DOHH2 (cell line): ENCODE results near the gene MAP2K5.

ENCODE experiments used
- H3F3A ChIP-seq: fragments of 200-600 bp; sonication (generic), shearing (Covaris generic); 2 replicates; pipeline ENCODE4 v1.6.0; 2016; ENCODE audit warnings: antibody characterized with exemption, mild to moderate bottlenecking; ENCODE audit not compliant: control insufficient read depth, insufficient read depth
- H3K27ac ChIP-seq: fragments of 200-600 bp; sonication (generic); 2 replicates; pipeline ENCODE4 v1.5.1; 2014; ENCODE audit warnings: low read depth, mild to moderate bottlenecking, low read length, moderate library complexity
- H3K27me3 ChIP-seq: fragments of 200-600 bp; sonication (generic); 2 replicates; pipeline ENCODE4 v1.6.1; 2014; ENCODE audit warnings: mild to moderate bottlenecking, low read length, mixed read lengths; ENCODE audit not compliant: control insufficient read depth
- H3K36me3 ChIP-seq: fragments of 200-600 bp; sonication (generic); 2 replicates; pipeline ENCODE4 v1.6.1; 2014; ENCODE audit warnings: mild to moderate bottlenecking, low read length, moderate library complexity, mixed read lengths; ENCODE audit not compliant: control insufficient read depth
- H3K4me1 ChIP-seq: fragments of 200-600 bp; sonication (generic); 2 replicates; pipeline ENCODE4 v1.6.1; 2014; ENCODE audit warnings: mild to moderate bottlenecking, low read length, mixed read lengths; ENCODE audit not compliant: control insufficient read depth
- H3K4me2 ChIP-seq: fragments of 200-600 bp; sonication (generic); 2 replicates; pipeline ENCODE4 v1.6.0; 2014; ENCODE audit warnings: mild to moderate bottlenecking, low read length, moderate library complexity
- H3K4me3 ChIP-seq: fragments of 200-600 bp; sonication (generic); 2 replicates; pipeline ENCODE4 v1.5.1; 2014; ENCODE audit warnings: mild to moderate bottlenecking, low read length, mixed read lengths
- H3K79me2 ChIP-seq: fragments of 200-600 bp; sonication (generic); 2 replicates; pipeline ENCODE4 v1.6.1; 2014; ENCODE audit warnings: mild to moderate bottlenecking, low read length, mixed read lengths; ENCODE audit not compliant: control insufficient read depth
- H3K9me2 ChIP-seq: fragments of 200-600 bp; sonication (generic); replicated peaks from 2 replicates; pipeline ENCODE4 v1.6.1; 2014; ENCODE audit warnings: mild to moderate bottlenecking, low read length, mixed read lengths; ENCODE audit not compliant: control insufficient read depth
- H3K9me3 ChIP-seq: fragments of 200-600 bp; sonication (generic); 2 replicates; pipeline ENCODE4 v1.6.1; 2014; ENCODE audit warnings: antibody characterized with exemption, low read length, mixed read lengths; ENCODE audit not compliant: control insufficient read depth, insufficient read depth
- H4K20me1 ChIP-seq: fragments of 200-600 bp; sonication (generic); 2 replicates; pipeline ENCODE4 v1.6.0; 2014; ENCODE audit warnings: low read depth, mild to moderate bottlenecking, antibody characterized with exemption, low read length, moderate library complexity; ENCODE audit not compliant: control insufficient read depth, insufficient read depth
- EZH2phosphoT487 ChIP-seq: fragments of 200-600 bp; sonication (generic); IDR thresholded peaks from 2 replicates; pipeline ENCODE4 v1.6.1; 2017; ENCODE audit warnings: borderline replicate concordance, mild to moderate bottlenecking, antibody characterized with exemption, low read length, moderate library complexity, mixed read lengths
- TF ChIP-seq, protein P1 (sequence below): fragments of 200-600 bp; sonication (generic); IDR thresholded peaks from one replicate; pipeline ENCODE4 v1.5.1; 2014; ENCODE audit warnings: antibody characterized with exemption, mild to moderate bottlenecking, low read depth, low read length; ENCODE audit not compliant: poor library complexity, severe bottlenecking

Gene MAP2K5

DNA sequence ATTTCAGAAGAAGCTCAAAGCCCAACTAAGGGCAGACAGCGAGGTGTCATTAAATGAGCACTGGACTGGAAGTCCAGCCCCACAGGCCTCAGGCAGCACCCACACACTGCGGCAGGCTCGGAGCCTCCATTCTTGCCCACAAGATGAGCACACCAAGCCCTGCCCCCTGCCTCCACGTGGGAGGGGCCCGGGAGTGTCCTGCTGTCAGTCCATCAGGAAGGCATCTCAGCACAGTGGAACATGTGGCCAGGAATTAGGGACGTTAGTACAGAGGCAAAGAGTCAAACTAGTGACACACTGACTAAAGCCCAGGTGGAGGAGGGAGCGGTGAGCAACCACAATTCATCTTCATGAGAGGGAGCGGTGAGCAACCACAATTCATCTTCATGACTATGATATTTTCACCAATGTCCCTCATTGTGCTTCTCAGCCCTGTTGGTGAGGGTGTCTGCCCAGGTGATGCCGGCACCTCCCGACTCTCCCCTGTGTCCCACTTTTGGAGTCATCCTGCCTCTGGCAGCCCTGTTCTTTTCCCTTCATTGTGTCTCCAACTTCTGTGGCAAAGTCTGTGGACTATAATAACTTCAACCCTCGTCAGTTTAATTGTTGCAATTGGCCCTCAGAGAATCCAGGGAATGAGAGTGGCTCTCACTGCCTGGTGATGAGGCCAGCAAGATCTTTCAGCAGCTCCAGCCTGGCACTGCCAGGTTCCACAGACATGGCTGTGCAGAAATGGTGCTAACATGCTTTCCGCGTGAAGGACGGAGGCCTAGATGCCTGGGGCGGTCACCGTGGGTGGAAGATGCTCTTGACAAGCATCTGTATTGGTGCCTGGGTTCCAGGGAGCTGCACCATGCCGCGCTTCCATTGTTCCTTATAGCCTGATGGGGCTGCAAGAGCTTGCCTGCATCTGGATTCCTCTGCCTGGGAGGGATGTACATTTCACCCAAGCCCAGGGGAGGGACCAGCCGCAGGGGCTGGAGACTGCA is 259.7 kb downstream of the MAP2K5 start:
- no peaks in the 10 kb centered on the region for H3K36me3 ChIP-seq
- H3K4me1 ChIP-seq = no peaks in the 10 kb centered on the region
- no peaks in the 10 kb centered on the region for H3K9me3 ChIP-seq
- H3K4me3 ChIP-seq = no peak overlapping the region
- H3K27ac ChIP-seq = no peak overlapping the region
- H3K9me2 ChIP-seq = no peaks in the 10 kb centered on the region
- no peaks in the 10 kb centered on the region for H3K79me2 ChIP-seq
- TF ChIP-seq, protein P1, sequence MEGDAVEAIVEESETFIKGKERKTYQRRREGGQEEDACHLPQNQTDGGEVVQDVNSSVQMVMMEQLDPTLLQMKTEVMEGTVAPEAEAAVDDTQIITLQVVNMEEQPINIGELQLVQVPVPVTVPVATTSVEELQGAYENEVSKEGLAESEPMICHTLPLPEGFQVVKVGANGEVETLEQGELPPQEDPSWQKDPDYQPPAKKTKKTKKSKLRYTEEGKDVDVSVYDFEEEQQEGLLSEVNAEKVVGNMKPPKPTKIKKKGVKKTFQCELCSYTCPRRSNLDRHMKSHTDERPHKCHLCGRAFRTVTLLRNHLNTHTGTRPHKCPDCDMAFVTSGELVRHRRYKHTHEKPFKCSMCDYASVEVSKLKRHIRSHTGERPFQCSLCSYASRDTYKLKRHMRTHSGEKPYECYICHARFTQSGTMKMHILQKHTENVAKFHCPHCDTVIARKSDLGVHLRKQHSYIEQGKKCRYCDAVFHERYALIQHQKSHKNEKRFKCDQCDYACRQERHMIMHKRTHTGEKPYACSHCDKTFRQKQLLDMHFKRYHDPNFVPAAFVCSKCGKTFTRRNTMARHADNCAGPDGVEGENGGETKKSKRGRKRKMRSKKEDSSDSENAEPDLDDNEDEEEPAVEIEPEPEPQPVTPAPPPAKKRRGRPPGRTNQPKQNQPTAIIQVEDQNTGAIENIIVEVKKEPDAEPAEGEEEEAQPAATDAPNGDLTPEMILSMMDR = no peak
- no peak for TF ChIP-seq EZH2phosphoT487
- H3K27me3 ChIP-seq = no peaks in the 10 kb centered on the region
- no peaks in the 10 kb centered on the region for H4K20me1 ChIP-seq
- H3F3A ChIP-seq = no peaks in the 10 kb centered on the region
- H3K4me2 ChIP-seq = no peak overlapping the region

DNA sequence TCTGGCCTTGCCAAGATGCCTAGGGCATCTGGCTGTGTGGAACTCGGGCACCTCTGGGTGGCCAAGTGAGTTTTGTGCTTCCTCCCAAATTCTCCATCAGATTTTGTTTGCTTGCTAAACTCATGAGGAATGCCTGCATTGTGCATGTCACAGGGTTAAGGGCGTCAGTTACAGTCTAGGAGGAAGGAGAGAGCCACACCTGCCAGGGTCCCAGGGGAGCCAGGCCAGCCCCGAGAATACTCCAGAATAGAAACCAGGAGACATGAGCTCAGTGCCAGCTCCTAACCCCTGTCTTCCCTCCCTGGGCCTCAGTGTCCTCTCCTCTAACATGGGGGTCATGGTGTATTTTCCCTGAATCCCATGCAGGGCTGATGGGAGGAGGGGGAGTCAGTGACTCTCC is 260.8 kb downstream of the MAP2K5 start:
- H4K20me1 ChIP-seq = no peaks in the 10 kb centered on the region
- no peak overlapping the region for H3K4me2 ChIP-seq
- TF ChIP-seq EZH2phosphoT487 = no peak
- TF ChIP-seq, protein P1 = no peak
- H3K27me3 ChIP-seq = no peaks in the 10 kb centered on the region
- no peak overlapping the region for H3K4me3 ChIP-seq
- H3K27ac ChIP-seq = no peak overlapping the region
- H3K36me3 ChIP-seq = no peaks in the 10 kb centered on the region
- H3K9me3 ChIP-seq = no peaks in the 10 kb centered on the region
- no peaks in the 10 kb centered on the region for H3K79me2 ChIP-seq
- no peaks in the 10 kb centered on the region for H3K9me2 ChIP-seq
- H3K4me1 ChIP-seq = no peaks in the 10 kb centered on the region
- no peaks in the 10 kb centered on the region for H3F3A ChIP-seq

DNA sequence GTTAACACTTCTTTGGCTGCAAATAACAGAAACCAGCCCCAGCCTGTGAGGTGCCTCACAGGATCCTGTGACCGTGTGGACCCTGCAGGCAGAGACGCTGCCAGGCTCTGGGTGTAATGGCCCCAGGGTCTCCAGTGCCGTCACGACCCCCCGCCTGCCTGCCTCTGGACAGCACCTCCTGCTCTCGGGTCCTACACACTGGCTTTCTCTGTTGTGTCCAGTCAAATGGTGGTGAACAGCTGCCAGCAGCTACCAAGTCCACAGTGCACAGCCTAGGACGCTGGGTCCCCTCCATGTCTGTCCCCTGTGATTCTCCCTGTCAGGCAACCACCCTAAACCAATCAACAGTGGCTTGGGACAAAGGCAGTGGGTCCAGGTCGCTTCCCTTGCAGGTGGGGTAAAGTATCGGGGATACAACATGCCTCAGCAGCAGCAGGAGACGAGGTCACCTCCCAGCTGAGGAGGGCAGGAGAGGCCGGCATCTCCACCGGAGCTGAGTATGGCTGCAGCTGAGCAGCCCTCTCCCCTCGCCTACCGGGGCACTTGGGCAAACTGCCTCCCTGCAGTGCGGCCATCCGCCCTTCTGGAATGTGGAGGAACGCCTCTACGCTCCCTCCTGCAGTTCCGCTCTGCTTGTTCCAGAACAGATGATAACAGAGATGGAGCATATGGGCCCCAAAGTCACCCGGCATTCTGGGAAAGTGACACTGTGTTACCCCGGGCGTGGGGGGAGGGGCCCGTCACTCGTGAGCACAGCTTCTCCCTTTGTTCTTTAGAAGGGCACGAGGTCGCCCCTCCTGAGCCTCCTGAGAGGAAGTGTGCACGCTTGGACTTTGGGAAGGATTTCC is 261.7 kb downstream of the MAP2K5 start:
- H3K36me3 ChIP-seq = no peaks in the 10 kb centered on the region
- H3K4me1 ChIP-seq = no peaks in the 10 kb centered on the region
- no peaks in the 10 kb centered on the region for H4K20me1 ChIP-seq
- no peaks in the 10 kb centered on the region for H3F3A ChIP-seq
- no peaks in the 10 kb centered on the region for H3K79me2 ChIP-seq
- no peaks in the 10 kb centered on the region for H3K9me3 ChIP-seq
- no peak overlapping the region for H3K4me3 ChIP-seq
- TF ChIP-seq, protein P1 = no peak
- no peak for TF ChIP-seq EZH2phosphoT487
- no peak overlapping the region for H3K4me2 ChIP-seq
- no peak overlapping the region for H3K27ac ChIP-seq
- H3K27me3 ChIP-seq = no peaks in the 10 kb centered on the region
- H3K9me2 ChIP-seq = no peaks in the 10 kb centered on the region
